GM12891 (cell line): ENCODE results near the gene ATXN7.

ENCODE experiments used
- POLR2A ChIP-seq: IDR thresholded peaks from 2 replicates; pipeline ENCODE4 v1.6.1; 2011; ENCODE audit warnings: low read depth, low read length, control low read depth
- POLR2AphosphoS5 ChIP-seq: IDR thresholded peaks from 2 replicates; pipeline ENCODE4 v1.6.1; 2011; ENCODE audit warnings: low read depth, low read length, control low read depth

DNA sequence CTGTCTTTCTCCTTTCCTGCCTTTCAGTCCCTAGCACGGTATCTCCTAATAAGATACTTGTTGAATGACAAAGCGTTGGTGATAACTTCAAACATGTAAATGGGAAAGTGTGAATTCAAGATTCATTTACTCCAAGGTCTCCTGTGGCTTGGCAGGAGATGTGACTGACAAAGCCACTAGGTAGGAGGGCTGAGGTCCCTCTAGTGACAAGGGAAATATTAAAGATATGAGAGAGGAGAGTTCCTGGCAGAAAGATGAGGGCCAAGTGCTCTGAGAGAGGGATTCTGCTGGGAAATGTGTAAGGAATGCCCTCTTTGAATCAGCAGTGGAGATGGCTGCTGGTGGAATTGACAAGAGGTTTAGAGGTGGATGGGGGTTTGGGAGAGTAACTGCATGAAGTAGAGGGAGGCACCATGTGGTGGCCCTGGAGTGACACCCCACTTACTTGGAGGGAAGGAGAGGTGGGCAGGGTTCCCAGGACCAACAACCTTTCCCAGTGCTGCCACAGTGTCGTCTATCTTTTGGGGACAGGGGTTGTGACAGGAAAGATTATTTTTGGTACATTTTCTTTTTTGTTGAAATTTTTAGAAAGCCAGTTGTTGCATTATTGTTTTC lies 91.5 kb downstream of the ATXN7 start:
- TF ChIP-seq POLR2A (no peak), POLR2AphosphoS5 (no peak)
